Calu3 (cell line): ENCODE results near the gene NCK2. TPM values are rescaled to one million over a fixed set of nuclear protein-coding genes. Genes with fewer than 3 reads are reported as not detected.

ENCODE experiments used
- BruUV-seq: library from RNA; stranded (reverse); fragments of 400-500 nt; replicated peaks from 2 replicates; lab custom pipeline; 2021; lab: Mats Ljungman, UMichigan
- CTCF ChIA-PET: fragments of 300-600 bp; sonication (Branson Sonifier 250); formaldehyde crosslinking; loops from one replicate; lab custom pipeline; 2022; ENCODE audit warnings: antibody characterized with exemption; lab: Charles Lee
- DNase-seq: peaks from one replicate; pipeline ENCODE4 v3.0.0; 2022
- H3K27ac Mint-ChIP-seq: one replicate; pipeline ENCODE4 v1.8.0; 2022; ENCODE audit warnings: mixed read lengths; ENCODE audit not compliant: unreplicated experiment
- H3K27me3 Mint-ChIP-seq: one replicate; pipeline ENCODE4 v1.8.0; 2022; ENCODE audit warnings: mixed read lengths; ENCODE audit not compliant: unreplicated experiment
- H3K36me3 Mint-ChIP-seq: one replicate; pipeline ENCODE4 v1.8.0; 2022; ENCODE audit warnings: mild to moderate bottlenecking, moderate library complexity, mixed read lengths; ENCODE audit not compliant: insufficient read depth, unreplicated experiment
- H3K4me1 Mint-ChIP-seq: one replicate; pipeline ENCODE4 v1.8.0; 2022; ENCODE audit warnings: mild to moderate bottlenecking, low read depth, mixed read lengths; ENCODE audit not compliant: unreplicated experiment
- H3K4me3 Mint-ChIP-seq: one replicate; pipeline ENCODE4 v1.8.0; 2022; ENCODE audit warnings: mild to moderate bottlenecking, low read depth, moderate library complexity, mixed read lengths; ENCODE audit not compliant: unreplicated experiment
- H3K9me3 Mint-ChIP-seq: one replicate; pipeline ENCODE4 v1.8.0; 2022; ENCODE audit warnings: low read depth, mixed read lengths; ENCODE audit not compliant: unreplicated experiment
- CTCF ChIP-seq: fragments of 200-600 bp; IDR thresholded peaks from one replicate; pipeline ENCODE4 v1.8.0; 2022; ENCODE audit warnings: antibody characterized with exemption; ENCODE audit not compliant: unreplicated experiment
- intact Hi-C: fragments of 100-400 bp; cut with micrococcal nuclease; formaldehyde crosslinking; loops from one replicate; pipeline ENCODE4 v1.10.0; 2022; ENCODE audit not compliant: unreplicated experiment
- total RNA-seq: library from RNA; stranded (reverse); gene quantifications from 2 replicates; pipeline ENCODE4 v1.2.3, GENCODE V29; 2022

NCK2 gene
- total RNA-seq, 1 experiment from 2014 or later: 88.6 TPM

DNA sequence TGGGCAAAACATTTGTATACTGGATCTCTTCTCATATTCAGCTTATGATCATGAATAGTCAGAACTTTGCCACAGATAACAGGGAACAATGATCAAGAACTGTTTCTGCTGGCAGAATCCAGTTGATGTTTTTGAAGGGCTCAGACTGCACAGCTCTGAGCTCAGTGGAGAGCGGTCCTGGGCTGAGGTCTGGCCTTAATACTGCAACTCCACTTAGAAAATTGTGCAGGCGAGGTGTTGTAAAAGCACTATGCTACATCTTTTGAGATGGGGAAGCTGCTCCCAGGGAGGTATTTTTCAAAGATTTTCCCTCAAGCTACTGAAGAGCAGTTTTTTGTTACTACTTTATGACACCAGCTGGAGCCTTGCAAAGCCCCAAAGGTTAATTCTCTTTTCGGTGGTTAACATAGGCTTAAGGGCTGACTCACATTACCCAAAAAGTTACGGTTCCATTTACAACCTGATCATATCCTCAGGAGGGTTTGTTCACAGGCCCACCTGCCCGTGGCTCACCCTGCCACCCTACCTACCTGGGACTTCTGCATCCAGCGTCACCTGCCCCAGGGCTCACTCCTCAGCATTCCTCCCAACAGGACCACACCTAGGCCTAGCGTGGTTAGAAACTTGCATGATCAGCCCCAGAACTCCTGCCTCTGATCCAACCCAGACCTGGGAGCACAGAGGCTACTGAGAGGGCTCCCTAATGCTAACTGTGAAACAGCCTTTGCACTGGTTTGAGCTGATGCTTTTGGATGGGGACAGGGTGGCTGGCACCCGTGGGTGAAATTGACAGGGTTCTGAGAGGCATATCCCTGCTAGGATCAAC lies 114.4 kb downstream of the NCK2 start:
- H3K4me3 Mint-ChIP-seq: no peak overlapping the region
- no peak for TF ChIP-seq CTCF
- H3K4me1 Mint-ChIP-seq: peaks cover 32% of the 10 kb centered on the region
- CTCF ChIA-PET: no interaction called here
- H3K27ac Mint-ChIP-seq: no peak overlapping the region
- DNase-seq: no peak
- H3K36me3 Mint-ChIP-seq: peaks cover 8% of the 10 kb centered on the region
- H3K27me3 Mint-ChIP-seq: no peaks in the 10 kb centered on the region
- BruUV-seq: no TSS peak
- intact Hi-C loops: loop anchor here (5.0 kb wide), 1 partner anchor 33 kb away; no protein-coding TSS in a partner anchor
- H3K9me3 Mint-ChIP-seq: no peaks in the 10 kb centered on the region

DNA sequence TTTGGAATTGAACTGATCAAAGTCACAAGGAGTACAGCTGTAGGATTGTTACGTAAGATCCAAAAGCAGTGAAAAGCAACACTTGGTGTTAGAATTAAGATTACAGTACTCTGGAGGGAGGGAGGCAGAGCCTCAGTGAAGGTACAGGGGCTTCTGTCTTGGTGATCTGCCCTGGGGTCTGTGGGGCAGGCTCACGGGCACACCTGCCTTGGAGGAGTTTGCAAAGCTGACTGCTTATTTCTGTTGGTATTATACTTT lies 114.9 kb downstream of the NCK2 start:
- Mint-ChIP-seq H3K36me3 (peaks cover 8% of the 10 kb centered on the region), H3K4me3 (no peak overlapping the region), H3K9me3 (no peaks in the 10 kb centered on the region), H3K4me1 (peaks cover 32% of the 10 kb centered on the region), H3K27ac (no peak overlapping the region), H3K27me3 (no peaks in the 10 kb centered on the region)
- intact Hi-C loops: loop anchor here (5.0 kb wide), 1 partner anchor 33 kb away; no protein-coding TSS in a partner anchor
- DNase-seq: no peak
- TF ChIP-seq CTCF: no peak
- CTCF ChIA-PET: no interaction called here
- BruUV-seq: no TSS peak

DNA sequence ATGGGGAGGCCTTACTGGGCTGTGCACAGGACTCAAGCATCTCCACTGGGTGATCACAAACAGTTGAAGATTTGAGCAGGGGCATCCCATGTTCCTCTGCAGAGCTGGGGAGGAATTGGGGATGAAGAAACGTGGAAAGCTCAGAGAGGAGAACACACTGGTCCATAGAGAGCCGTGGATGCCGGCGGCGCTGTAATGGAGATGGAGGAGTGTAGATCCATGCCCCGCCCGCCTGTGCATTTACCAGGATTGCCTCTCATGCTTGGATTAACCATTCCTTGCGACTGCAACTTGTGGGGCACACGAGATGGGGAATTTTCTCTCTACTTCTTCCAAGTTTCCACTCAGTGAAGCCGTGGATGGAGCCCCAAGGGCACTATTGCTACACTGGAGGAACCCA lies 115.9 kb downstream of the NCK2 start:
- H3K27me3 Mint-ChIP-seq: no peaks in the 10 kb centered on the region
- DNase-seq: no peak
- no peak overlapping the region for H3K27ac Mint-ChIP-seq
- H3K4me3 Mint-ChIP-seq: no peak overlapping the region
- TF ChIP-seq CTCF: no peak
- peaks cover 32% of the 10 kb centered on the region for H3K4me1 Mint-ChIP-seq
- CTCF ChIA-PET: no interaction called here
- intact Hi-C loops: no loop called here
- BruUV-seq: no TSS peak
- H3K36me3 Mint-ChIP-seq: peaks cover 8% of the 10 kb centered on the region
- H3K9me3 Mint-ChIP-seq: no peaks in the 10 kb centered on the region

GRCh38 chr2:105861200-105861599 lies 116.5 kb downstream of the NCK2 start:
- Mint-ChIP-seq H3K9me3 (no peaks in the 10 kb centered on the region), H3K36me3 (peaks cover 8% of the 10 kb centered on the region), H3K27ac (no peak overlapping the region), H3K4me3 (no peak overlapping the region), H3K4me1 (peaks cover 28% of the 10 kb centered on the region), H3K27me3 (no peaks in the 10 kb centered on the region)
- CTCF ChIA-PET: no interaction called here
- no peak for DNase-seq
- no peak for TF ChIP-seq CTCF
- intact Hi-C loops: no loop called here
- no TSS peak for BruUV-seq
